Tibial nerve (tissue), 3 donors: ENCODE results near the gene UPK2.

Experiments
- POLR2A ChIP-seq, 2 donors: fragments of 450-650 bp; IDR thresholded peaks; one replicate each; pipeline ENCODE4 v1.6.1; 2017; ENCODE audit warnings: antibody characterized with exemption in 2 of 2, mild to moderate bottlenecking in 2 of 2, moderate library complexity in 2 of 2
- TF ChIP-seq, protein P1 (sequence below), 5 experiments: fragments of 200-600 bp in 3 of 5; fragments of 450-650 bp in 2 of 5; sonication (generic) in 3 of 5; IDR thresholded peaks; one replicate each; pipeline ENCODE4 v1.5.1; 2016 to 2019; ENCODE audit warnings: antibody characterized with exemption in 5 of 5, mild to moderate bottlenecking in 3 of 5, moderate library complexity in 2 of 5

GRCh38 chr11:118939953-118940598, 16.0 kb upstream of the UPK2 start:
- TF ChIP-seq, protein P1, sequence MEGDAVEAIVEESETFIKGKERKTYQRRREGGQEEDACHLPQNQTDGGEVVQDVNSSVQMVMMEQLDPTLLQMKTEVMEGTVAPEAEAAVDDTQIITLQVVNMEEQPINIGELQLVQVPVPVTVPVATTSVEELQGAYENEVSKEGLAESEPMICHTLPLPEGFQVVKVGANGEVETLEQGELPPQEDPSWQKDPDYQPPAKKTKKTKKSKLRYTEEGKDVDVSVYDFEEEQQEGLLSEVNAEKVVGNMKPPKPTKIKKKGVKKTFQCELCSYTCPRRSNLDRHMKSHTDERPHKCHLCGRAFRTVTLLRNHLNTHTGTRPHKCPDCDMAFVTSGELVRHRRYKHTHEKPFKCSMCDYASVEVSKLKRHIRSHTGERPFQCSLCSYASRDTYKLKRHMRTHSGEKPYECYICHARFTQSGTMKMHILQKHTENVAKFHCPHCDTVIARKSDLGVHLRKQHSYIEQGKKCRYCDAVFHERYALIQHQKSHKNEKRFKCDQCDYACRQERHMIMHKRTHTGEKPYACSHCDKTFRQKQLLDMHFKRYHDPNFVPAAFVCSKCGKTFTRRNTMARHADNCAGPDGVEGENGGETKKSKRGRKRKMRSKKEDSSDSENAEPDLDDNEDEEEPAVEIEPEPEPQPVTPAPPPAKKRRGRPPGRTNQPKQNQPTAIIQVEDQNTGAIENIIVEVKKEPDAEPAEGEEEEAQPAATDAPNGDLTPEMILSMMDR (IDR thresholded peaks at IDR 0.05) = no peak
- no peak for TF ChIP-seq POLR2A (IDR thresholded peaks at IDR 0.05)
